ENCODE results near the gene GNAZ. TPM values are rescaled to one million over a fixed set of nuclear protein-coding genes. Genes with fewer than 3 reads are reported as not detected.
"Not testable (repeated sequence)": the region's sequence is repeated elsewhere in the genome, so short reads cannot be mapped to it uniquely, and the experiment has no call there.

The GNAZ gene
- total RNA-seq, 1 experiment from 2014 or later = 17.2 TPM

DNA sequence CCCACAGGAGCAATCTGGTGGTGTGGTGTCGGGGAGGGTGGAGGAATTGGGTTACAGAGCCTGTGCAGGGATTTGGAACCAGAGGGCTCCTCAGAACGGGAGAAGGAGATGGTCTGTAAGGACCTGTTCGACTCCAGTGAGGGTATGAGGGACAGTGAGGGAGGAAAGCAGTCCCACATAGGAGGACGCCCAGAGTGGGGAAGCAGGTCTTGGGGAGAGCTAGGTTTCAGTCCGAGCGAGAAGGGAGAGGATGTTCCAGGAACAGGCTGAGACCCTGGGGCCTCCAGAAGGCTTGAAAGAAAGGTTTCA lies 32.0 kb upstream of the GNAZ start:
- DNase-seq (ENCODE audit: low spot score) = no peak
- in situ Hi-C loops (cut with HindIII; ENCODE audit: low sequenced_read_pairs) = no loop called here

DNA sequence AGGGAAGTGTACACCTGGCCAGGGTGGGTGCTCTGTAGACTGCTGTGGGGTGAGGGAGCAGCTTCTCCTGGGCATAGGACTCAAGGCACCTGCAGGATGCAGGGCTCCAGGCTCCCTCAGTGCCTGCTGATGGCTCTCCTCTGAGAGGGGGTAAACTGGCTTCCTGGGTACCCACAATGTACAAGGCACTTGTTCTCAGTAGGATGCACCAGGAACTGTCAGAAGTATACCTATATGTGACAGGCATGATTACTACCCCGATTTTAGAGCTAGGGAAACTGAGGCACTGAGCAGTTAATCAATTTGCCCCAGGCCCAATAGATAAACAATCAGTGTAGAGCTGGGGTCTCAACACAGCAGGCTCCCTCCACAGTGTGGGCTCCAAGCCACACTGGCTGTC lies 31.4 kb upstream of the GNAZ start:
- no peak for DNase-seq (ENCODE audit: low spot score)
- in situ Hi-C loops (cut with HindIII; ENCODE audit: low sequenced_read_pairs) = no loop called here

DNA sequence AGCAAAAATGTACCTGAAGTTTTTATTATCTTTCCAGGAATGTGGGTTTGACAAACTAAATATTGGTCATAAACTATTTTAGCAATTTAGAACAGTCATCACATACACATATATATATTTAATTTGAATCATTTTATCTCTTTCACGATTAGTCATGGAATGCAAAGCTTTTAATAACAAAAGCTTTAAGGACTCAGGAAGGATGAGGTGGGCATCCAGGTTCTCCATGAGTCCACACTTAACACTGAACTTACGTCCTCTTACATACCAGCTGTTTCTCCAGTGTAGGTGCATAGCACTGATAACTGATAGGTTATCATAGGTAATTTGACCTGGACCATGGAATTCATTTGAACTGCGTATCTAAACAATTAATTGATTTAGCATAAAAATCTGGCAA lies 28.1 kb upstream of the GNAZ start:
- in situ Hi-C loops (cut with HindIII; ENCODE audit: low sequenced_read_pairs) = no loop called here
- DNase-seq (ENCODE audit: low spot score) = no peak

DNA sequence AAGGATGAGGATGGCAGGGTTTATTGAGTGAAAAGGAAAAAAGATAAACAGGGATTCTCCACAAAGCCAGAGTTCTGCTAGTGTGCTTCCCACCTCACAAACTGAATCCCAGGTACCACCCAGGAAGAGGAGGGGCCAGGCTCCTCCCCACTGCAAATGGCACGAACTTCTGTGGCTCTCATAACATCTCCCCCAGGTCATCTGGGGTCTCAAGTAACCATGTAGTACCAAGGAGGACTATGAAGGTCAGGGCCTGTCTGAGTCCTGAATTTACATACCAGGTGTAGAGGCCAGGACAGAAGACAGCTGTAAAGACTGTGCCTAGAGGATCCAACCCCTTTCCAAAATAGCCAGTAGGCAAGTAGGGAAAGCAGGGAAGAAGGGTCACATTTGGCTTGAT lies 25.7 kb upstream of the GNAZ start:
- in situ Hi-C loops (cut with HindIII; ENCODE audit: low sequenced_read_pairs) = no loop called here
- no peak for DNase-seq (ENCODE audit: low spot score)

DNA sequence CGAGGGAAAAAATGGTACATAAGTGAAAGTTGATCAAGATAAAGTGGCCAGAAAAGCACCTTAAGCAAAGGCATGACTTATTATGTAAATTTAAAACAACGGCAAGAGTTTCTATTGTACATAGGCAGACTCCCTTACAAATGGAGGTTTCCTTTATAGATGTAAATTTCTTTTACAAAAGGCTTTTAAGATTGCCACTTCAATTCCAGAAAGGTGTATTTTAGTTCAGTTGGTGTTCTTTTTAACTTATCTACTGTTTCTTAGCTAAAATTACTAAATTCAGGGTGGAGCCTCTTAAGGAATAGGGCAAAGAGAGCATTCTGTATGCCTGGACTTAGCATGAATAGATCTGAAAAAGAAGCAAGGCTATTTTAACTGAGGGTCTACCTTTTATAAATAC lies 24.9 kb upstream of the GNAZ start:
- in situ Hi-C loops (cut with HindIII; ENCODE audit: low sequenced_read_pairs) = no loop called here

DNA sequence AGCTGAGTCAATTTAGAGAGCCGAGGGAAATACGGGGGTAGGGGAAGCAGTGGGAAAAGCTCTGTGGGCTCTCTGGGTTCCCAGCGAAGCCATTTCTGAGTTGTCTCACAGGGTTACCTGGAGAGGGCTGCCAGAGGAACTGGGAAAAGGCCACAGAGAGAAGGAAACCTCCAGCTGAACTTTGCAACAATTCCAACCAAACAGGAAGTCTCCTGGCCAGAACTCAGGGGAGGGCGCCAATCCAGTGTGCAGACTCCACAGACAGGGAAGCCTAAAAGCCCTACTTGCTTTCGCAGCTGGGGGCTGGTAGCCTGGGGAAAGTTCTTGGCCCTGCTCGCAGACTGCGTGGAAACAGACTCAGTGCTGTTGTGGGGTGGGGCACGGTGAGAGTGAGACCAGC lies 23.1 kb upstream of the GNAZ start:
- in situ Hi-C loops (cut with HindIII; ENCODE audit: low sequenced_read_pairs) = no loop called here
- DNase-seq (ENCODE audit: low spot score) = no peak

More for the DNA sequence above, 24.9 kb upstream of the GNAZ start:
- no peak for DNase-seq (ENCODE audit: low spot score)

DNA sequence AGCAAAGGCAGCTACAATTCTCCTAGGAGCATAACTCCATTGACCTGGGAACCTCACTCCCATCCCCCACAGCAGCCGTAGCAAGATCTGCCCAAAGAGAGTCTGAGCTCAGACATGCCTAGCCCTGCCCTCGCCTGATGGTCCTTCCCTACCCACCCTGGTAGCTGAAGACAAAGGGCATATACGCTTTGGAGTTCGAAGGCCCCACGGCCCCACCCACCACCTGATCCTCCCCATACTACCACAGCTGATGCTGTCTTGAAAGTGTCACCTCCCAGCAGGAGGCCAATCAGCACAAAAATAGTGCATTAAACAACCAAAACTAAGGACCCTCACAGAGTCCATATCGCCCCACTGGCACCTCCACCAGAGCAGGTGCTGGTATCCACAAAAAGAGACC lies 22.6 kb upstream of the GNAZ start:
- in situ Hi-C loops (cut with HindIII; ENCODE audit: low sequenced_read_pairs) = no loop called here

DNA sequence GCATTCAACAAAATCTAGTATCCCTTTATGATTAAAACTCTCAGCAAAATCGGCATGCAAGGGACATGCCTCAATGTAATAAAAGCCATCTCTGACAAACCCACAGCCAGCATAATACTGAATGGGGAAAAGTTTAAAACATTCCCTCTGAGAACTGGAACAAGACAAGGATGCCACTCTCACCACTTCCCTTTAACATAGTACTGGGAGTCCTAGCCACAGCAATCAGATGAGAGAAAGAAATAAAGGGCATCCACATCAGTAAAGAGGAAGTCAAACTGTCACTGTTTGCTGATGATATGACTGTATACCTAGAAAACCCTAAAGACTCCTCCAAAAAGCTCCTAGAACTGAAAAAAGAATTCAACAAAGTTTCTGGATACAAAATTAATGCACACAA lies 19.8 kb upstream of the GNAZ start:
- in situ Hi-C loops (cut with HindIII; ENCODE audit: low sequenced_read_pairs); DNase-seq (ENCODE audit: low spot score): not testable (repeated sequence)

More for the DNA sequence above, 22.6 kb upstream of the GNAZ start:
- no peak for DNase-seq (ENCODE audit: low spot score)

DNA sequence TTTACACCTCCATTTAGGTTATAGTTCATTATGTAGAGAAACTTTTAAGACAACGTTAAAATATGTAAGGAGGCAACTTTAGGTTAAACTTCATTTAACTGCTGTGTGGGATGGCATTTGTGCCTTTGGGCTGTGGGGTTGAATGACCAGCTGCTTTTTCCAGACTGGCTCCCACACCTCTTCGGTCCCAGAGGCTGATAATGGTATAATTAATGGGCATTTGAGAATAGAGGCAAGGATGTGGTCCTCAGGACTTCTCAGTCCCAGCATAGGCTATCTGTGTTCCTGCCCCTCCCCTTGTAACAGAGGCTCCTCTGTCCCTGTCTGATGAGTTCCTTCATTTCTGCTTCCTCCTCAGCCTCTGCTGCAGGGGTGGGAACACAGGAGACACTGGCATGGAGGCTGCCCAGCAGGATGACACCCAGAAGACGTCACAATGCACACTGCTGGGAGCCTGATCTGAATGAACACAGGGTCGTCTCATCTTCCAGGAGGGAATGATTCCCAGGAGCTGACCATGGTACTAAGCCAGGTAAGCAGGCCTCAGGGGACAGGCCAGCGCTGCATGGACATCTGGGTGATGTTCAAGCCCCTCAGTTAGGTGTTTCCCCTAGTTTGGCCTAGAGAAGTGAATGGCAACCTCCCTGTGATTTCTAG lies 17.1 kb upstream of the GNAZ start:
- DNase-seq (ENCODE audit: low spot score) = no peak
- in situ Hi-C loops (cut with HindIII; ENCODE audit: low sequenced_read_pairs) = no loop called here

DNA sequence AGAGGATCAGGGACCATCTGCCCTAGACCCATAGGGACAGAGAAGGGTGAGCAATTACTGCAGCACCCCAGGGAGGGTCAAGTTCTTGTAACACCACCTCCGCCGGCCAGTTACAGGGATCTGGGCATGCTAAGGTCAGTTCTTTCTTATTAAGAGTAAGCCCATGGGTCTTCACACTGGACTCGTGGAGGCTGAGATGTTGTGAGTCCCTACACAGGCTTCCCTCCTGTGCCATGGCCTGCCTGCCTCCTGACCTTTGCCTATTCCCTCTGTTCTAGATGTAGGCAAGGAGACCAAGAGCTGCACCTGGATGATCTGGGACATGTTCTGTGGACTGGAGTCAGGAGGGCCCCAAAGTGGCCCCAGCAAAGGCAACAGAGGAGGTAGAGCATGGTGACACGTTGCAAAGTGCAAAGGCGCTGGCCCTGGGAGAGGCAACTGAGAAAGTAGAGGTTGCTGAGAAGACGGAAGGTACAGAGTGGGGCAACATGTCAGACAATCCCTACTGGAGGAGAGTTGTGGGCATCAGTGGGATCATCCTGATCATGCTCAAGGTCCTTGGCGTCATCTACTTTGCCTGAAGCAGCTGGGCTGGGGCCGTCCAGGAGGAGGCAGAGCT lies 16.3 kb upstream of the GNAZ start:
- in situ Hi-C loops (cut with HindIII; ENCODE audit: low sequenced_read_pairs) = no loop called here
- no peak for DNase-seq (ENCODE audit: low spot score)

DNA sequence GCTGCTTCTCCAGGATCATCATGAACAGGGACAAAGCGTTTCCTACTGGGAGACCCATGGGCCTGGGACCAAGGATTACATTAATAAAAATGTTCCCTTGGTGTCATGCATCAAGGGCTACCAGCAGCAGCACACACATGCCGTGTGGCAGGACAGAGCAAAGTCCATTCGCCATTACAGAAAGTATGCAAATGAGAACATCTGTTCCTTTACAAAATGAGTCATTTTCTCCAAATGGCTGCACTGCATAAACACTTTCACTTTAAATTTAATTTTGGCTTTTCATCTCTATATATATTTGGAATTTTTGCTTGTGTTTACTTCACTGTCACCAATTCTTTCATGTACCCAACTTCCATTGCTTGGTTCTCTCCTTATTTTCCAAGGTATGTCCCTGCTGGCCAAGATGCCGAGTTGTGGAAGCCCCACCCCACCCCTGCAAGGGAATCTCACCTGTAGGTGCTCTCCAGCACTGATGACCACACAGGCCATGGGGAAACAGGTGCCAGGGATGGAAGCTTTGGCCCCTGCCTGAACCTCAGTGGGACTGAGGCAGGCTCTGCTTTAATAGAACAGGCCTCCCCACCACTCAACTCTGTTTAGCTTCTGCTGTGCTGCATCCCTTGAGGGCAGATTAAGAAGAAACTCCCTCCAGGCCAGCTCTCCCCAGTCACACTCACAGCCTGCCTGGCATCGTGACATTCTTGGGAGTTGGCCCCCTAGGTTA lies 15.6 kb upstream of the GNAZ start:
- no peak for DNase-seq (ENCODE audit: low spot score)
- in situ Hi-C loops (cut with HindIII; ENCODE audit: low sequenced_read_pairs) = no loop called here

DNA sequence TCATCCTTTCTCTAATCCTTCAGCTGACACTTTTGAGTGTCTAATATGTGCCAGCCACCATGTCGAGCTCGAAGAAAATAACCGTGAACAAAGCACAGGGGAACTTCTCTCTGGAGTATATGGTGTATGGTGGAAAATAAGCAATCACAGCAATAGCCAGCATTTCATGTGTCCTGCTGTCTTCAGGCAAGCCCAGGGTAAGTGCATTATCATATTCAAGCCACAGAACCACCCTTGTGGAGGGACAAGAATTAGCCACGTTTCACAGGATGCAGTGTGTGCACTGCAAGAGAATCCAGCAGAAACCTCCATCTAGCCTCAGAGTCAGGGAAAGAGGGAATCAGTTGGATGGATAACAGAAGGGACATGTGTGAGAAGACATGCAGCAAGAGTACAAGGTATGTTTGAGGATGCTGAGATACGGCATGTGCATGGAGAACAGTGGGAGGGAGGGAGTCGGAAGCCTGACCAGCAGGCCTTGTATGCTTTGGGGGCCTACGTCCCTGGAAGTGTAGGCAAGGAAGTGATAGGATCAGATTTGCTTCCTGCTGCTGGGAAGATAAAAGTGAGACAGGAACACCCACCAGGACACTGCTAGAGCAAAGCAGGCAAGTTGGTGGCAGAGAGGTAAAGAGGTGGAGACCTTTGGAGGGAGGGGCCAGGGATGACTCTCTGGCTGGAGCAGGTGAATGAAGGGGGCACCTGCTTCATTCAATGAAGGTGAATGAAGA lies 14.7 kb upstream of the GNAZ start:
- no peak for DNase-seq (ENCODE audit: low spot score)

DNA sequence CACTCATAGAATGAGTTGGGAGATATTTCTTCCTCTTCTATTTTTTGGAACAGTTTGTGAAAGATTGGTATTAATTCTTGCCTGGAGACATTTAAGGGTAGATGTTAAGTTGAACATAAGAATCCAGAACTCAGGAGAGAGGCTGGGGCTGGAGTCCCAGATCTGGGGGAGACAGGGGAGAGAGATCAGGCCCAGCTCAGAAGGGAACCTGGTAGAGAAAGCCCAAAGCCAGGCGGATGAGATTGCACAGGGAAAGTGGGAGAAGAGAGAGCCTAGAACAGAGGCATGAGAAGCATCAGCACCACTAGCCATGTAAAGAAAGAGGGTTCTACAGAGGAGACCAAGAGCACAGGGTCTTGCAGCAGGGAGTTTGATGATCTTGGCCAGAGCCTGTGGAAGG lies 13.0 kb upstream of the GNAZ start:
- in situ Hi-C loops (cut with HindIII; ENCODE audit: low sequenced_read_pairs) = no loop called here

More for the DNA sequence above, 14.7 kb upstream of the GNAZ start:
- in situ Hi-C loops (cut with HindIII; ENCODE audit: low sequenced_read_pairs) = no loop called here

DNA sequence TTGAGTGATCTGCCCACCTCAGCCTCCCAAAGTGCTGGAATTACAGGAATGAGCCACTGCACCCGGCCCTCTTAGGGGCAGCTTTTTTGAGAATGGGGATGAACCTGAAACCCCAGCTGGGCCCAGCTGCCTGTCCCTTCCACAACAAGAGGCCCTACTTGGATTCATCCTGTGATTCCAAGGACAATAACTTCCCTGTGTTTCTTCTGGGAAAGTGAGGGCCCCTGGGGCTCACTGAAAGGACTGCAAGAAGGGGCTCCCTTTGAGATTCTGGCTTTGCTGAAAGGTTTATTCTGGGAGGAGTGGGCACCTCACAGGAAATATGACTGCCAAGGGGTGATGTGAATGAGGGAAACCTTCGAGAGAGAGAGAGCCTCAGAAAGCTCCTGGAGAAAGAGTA lies 12.3 kb upstream of the GNAZ start:
- no peak for DNase-seq (ENCODE audit: low spot score)
- in situ Hi-C loops (cut with HindIII; ENCODE audit: low sequenced_read_pairs) = no loop called here

More for the DNA sequence above, 13.0 kb upstream of the GNAZ start:
- DNase-seq (ENCODE audit: low spot score) = no peak

DNA sequence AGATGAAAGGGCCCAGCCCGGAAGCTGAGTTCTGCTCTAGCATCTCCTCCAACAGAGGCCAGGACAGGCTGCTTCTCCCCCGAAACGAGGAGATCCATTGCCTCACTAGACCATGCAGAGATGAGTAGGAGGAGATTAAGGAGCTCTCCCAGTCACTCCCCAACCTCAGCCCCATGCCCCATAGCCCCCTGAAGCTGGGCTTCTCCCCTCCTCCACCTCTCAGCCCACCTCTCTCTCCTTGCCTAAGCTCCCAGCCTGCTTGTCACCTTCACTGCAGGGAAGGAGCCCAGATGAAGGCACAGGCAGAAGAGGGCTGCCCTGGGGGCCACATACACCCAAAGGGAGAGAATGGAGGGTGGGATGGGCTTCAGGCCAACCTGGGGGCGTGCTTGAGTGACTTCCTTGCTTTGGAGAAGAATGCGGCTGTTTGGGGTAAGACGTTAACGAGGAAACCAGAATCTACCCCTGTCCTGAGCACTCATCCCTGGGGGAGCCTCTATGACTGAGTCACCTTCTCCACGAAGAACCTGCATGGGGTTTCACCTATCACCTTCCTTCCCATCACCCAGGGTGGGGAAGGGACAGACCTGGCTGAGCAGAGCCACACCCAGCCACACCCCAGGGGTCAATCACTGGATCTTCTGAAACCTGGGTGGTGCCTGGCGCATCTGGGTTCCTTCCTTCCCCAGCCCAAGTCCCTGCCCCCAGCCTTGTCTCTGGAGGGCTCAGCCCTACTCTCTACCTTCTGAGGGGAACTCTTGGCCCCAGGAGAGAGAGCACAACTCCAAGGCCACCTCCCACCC lies 11.6 kb upstream of the GNAZ start:
- DNase-seq (ENCODE audit: low spot score) = no peak
- in situ Hi-C loops (cut with HindIII; ENCODE audit: low sequenced_read_pairs) = no loop called here

DNA sequence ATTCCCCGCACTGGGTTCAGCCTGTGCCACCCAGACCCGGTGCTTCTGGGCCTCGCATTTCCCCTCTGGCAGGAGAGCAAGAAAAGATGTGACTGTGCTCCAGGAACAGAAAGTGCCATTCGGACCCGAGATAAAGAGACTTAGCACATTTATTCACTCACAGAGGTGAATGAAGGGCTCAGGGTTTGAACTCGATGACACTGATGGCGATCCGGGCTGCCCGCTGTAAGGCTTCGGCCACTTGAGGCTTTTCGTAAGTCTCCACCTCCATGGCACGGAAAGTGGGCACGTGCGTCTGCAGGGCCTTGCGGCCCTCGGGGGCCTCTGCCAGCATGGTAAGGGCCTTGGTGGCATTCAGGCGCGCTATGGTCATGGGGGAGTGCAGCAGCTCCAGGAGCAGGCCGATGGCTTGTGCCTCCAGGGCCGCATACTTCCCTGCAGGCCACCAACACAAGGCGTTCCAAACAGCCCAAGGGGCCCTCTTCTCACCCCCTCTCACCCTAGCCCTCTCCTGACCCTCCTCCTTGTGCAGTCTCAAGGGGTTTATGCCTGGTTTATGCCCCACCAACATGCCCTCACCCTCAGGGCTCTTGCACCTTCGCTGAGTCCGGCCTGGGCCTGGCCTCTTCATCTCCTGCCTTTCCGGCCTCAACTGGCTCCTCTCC lies 10.9 kb upstream of the GNAZ start:
- in situ Hi-C loops (cut with HindIII; ENCODE audit: low sequenced_read_pairs) = no loop called here
- no peak for DNase-seq (ENCODE audit: low spot score)

DNA sequence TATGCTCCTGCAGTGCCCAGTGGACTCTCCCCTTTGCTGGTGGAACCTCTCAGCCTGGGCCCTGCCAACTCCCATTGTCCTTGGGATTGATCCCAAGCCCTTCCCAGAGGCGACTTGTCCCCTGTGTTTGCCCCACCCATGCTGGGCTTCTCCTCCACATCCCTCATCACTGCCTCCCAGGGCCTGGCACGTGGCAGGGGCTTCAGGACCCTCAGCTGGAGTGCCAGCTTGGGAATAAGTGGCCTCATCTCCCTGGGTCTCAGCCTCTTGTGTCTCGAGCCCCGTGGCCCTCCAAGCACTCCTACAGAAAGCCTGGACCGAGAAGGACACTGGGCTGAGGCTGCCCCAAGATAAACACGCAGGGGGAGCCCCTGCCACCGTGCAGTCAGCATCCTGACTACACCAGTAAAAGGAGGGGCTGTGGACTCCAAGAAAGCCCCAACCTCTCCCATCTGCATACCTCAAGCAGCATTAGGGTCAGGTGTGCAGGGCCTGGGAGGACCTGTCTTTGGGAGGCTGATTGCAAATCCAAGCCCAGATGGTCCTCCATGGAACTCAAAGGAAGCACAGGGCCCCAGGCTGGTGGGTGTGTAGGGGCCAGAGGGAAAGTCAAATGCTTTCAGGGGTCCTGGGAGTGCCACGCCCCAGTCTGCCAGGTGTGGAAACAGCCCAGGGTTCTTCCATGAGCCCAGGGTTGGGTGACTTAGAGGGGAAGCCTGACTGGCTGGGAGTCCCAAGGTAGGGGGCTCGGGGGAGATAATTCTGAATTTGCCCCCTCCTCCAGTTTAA lies 9.5 kb upstream of the GNAZ start:
- in situ Hi-C loops (cut with HindIII; ENCODE audit: low sequenced_read_pairs) = no loop called here
- DNase-seq (ENCODE audit: low spot score) = no peak
